HepG2 (cell line): ENCODE results near the gene TGM1. TPM values are rescaled to one million over a fixed set of nuclear protein-coding genes. Genes with fewer than 3 reads are reported as not detected.

Experiments used
- CBX5 ChIP-seq: sonication (generic); formaldehyde crosslinking; IDR thresholded peaks from 2 replicates; pipeline ENCODE4 v1.4.0; 2020; ENCODE audit warnings: missing genetic modification reagents, borderline replicate concordance
- HCFC1 ChIP-seq: fragments of 150-350 bp; IDR thresholded peaks from 2 replicates; pipeline ENCODE4 v1.6.1; 2014; ENCODE audit warnings: low read depth, low read length
- HINFP ChIP-seq: sonication (generic); formaldehyde crosslinking; IDR thresholded peaks from 2 replicates; pipeline ENCODE4 v1.4.0; 2020; ENCODE audit warnings: low read depth, mild to moderate bottlenecking, missing genetic modification reagents
- MIER3 ChIP-seq: IDR thresholded peaks from 2 replicates; pipeline ENCODE4 v1.6.1; 2016; ENCODE audit warnings: missing compliant biosample characterization, borderline replicate concordance
- NFRKB ChIP-seq: fragments of 450-650 bp; IDR thresholded peaks from 2 replicates; pipeline ENCODE4 v1.6.1; 2017
- PHF5A ChIP-seq: IDR thresholded peaks from one replicate; pipeline ENCODE4 v1.6.1; 2018; ENCODE audit warnings: low read depth, missing genetic modification reagents; ENCODE audit not compliant: unreplicated experiment
- RBM22 ChIP-seq: fragments of 200-400 bp; formaldehyde crosslinking; optimal IDR thresholded peaks from 2 replicates; pipeline ENCODE3; 2017; ENCODE audit warnings: mild to moderate bottlenecking, low read length, moderate library complexity
- RFX3 ChIP-seq: IDR thresholded peaks from 2 replicates; pipeline ENCODE4 v1.6.1; 2016; ENCODE audit warnings: missing biosample characterization, missing genetic modification reagents
- RFX5 ChIP-seq: IDR thresholded peaks from 2 replicates; pipeline ENCODE4 v1.6.1; 2011; ENCODE audit warnings: low read depth, low read length, improper control_type of control experiment
- SAFB2 ChIP-seq: sonication (generic); formaldehyde crosslinking; IDR thresholded peaks from 2 replicates; pipeline ENCODE4 v1.5.1; 2020; ENCODE audit warnings: missing genetic modification reagents, low read depth, mild to moderate bottlenecking, borderline replicate concordance
- TEAD3 ChIP-seq: optimal IDR thresholded peaks from 2 replicates; pipeline ENCODE3; 2016; ENCODE audit warnings: borderline replicate concordance
- TOPORS ChIP-seq: sonication (generic); formaldehyde crosslinking; IDR thresholded peaks from 2 replicates; pipeline ENCODE4 v1.8.0; 2023; ENCODE audit warnings: mild to moderate bottlenecking, missing genetic modification reagents
- ZNF180 ChIP-seq: sonication (generic); formaldehyde crosslinking; IDR thresholded peaks from 2 replicates; pipeline ENCODE4 v1.4.0; 2020; ENCODE audit warnings: low read depth, missing genetic modification reagents, borderline replicate concordance
- ZNF230 ChIP-seq: sonication (generic); formaldehyde crosslinking; IDR thresholded peaks from 2 replicates; pipeline ENCODE4 v1.4.0; 2020; ENCODE audit warnings: mild to moderate bottlenecking, missing genetic modification reagents
- ZNF24 ChIP-seq: fragments of 450-650 bp; IDR thresholded peaks from 2 replicates; pipeline ENCODE4 v1.6.1; 2017; ENCODE audit warnings: antibody characterized with exemption, mild to moderate bottlenecking
- ZNF34 ChIP-seq: sonication (generic); formaldehyde crosslinking; IDR thresholded peaks from 2 replicates; pipeline ENCODE4 v1.4.0; 2020; ENCODE audit warnings: mild to moderate bottlenecking, missing genetic modification reagents, borderline replicate concordance
- ZNF841 ChIP-seq: sonication (generic); formaldehyde crosslinking; IDR thresholded peaks from 2 replicates; pipeline ENCODE4 v1.8.1; 2023; ENCODE audit warnings: missing genetic modification reagents, borderline replicate concordance
- polyA plus RNA-seq, 8 experiments: library from polyadenylated mRNA; depleted of rRNA in 3 of 8; stranded (reverse) in 7 of 8; unstranded in 1 of 8; fragments of >200 nt; fragmentation: Illumina TruSeq in 4 of 8; extraction: Trizol in 4 of 8; gene quantifications; 2 replicates each; pipeline versions ENCODE4 v1.2.1 to v1.2.3, GENCODE V29; 2011 to 2016; ENCODE audit warnings: low read depth in 4 of 8, missing spikeins in 1 of 8, mixed read lengths in 1 of 8; ENCODE audit not compliant: insufficient read depth in 1 of 8
- total RNA-seq, 5 experiments: library from RNA; depleted of rRNA; stranded (reverse); fragments of >200 nt; fragmentation: Illumina TruSeq; extraction: Trizol; gene quantifications; 2 replicates each; pipeline ENCODE4 v1.2.3, GENCODE V29; 2016; ENCODE audit warnings: low read depth in 1 of 5
- TF ChIP-seq, protein P1 (sequence below): sonication (generic); formaldehyde crosslinking; IDR thresholded peaks from 2 replicates; pipeline ENCODE4 v1.5.1; 2020; ENCODE audit warnings: mild to moderate bottlenecking, missing genetic modification reagents
- TF ChIP-seq, protein P2 (sequence below): sonication (generic); formaldehyde crosslinking; IDR thresholded peaks from 2 replicates; pipeline ENCODE4 v1.8.0; 2022; ENCODE audit warnings: missing genetic modification reagents, mild to moderate bottlenecking, inconsistent platforms, borderline replicate concordance
- TF ChIP-seq, protein P3 (sequence below): sonication (generic); formaldehyde crosslinking; IDR thresholded peaks from 2 replicates; pipeline ENCODE4 v1.4.0; 2020; ENCODE audit warnings: missing genetic modification reagents

TGM1 gene
- total and polyA plus RNA-seq, 2 of the 13 experiments (the other 11 are each of a cell fraction or from before 2014, with no cell fraction given): 3.2 to 10.6 TPM

DNA sequence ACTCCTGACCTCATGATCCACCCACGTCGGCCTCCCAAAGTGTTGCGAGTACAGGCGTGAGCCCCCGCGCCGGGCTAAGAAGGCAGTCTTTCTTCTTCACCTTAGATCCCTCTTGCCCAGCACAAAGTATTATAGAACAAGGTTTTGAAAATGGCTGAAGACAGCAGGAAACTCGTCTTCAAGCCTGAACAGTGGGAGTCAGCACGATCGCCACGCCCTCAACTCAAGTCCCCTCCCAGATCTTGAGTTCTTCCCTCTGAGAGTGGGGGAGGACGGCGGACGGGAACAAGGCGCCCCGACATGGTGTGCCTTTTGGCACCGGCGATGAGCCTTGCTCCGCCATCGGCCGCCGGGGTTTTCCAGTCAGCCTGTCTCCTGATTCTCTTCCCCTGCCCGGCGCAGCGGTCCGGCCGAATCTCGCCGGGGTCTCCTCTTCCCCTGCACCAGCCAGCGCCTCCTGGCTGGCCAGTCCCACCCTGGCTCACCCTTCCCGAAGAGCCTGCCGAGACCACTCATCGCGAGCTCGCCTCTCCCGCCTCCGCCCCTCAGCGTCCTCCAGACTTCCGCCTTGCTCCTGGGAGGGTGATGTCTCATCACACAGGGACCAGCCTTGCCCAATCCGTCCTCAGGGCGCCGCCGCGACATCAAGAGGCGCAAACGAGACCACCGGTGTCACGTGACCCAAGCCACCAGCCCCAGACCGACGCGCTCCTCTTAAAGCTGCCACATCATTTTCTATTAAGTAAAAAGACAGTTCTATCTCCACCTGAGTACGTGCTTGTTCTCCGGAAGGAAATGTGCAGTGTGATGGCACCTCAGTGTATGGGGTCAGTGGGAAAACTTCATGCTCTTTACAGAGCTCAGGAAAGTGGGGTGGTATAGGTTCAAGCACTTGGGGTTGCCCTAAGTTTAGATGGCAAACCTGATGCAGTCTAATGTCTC, 49.8 kb downstream of the TGM1 start, which contains the start of gene CHMP4A (continued):
- TF ChIP-seq RFX3 (CRISPR knock-in tag): no peak; the same call in 1 of the 2 replicates
- peak; percentile 84; the same call in 1 of the 2 replicates for TF ChIP-seq TOPORS (CRISPR knock-in tag)
- peak; percentile 99; the same call in 1 of the 2 replicates for TF ChIP-seq MIER3 (CRISPR knock-in tag)
- TF ChIP-seq ZNF180 (CRISPR knock-in tag): peak; percentile 96
- peak; percentile 95 for TF ChIP-seq PHF5A (CRISPR knock-in tag)
- TF ChIP-seq NFRKB: peak; percentile 12
- peak; percentile 99 for TF ChIP-seq ZNF230 (CRISPR knock-in tag)
- TF ChIP-seq RBM22: peak; percentile 90
- TF ChIP-seq ZNF24: no peak
- TF ChIP-seq, protein P1, sequence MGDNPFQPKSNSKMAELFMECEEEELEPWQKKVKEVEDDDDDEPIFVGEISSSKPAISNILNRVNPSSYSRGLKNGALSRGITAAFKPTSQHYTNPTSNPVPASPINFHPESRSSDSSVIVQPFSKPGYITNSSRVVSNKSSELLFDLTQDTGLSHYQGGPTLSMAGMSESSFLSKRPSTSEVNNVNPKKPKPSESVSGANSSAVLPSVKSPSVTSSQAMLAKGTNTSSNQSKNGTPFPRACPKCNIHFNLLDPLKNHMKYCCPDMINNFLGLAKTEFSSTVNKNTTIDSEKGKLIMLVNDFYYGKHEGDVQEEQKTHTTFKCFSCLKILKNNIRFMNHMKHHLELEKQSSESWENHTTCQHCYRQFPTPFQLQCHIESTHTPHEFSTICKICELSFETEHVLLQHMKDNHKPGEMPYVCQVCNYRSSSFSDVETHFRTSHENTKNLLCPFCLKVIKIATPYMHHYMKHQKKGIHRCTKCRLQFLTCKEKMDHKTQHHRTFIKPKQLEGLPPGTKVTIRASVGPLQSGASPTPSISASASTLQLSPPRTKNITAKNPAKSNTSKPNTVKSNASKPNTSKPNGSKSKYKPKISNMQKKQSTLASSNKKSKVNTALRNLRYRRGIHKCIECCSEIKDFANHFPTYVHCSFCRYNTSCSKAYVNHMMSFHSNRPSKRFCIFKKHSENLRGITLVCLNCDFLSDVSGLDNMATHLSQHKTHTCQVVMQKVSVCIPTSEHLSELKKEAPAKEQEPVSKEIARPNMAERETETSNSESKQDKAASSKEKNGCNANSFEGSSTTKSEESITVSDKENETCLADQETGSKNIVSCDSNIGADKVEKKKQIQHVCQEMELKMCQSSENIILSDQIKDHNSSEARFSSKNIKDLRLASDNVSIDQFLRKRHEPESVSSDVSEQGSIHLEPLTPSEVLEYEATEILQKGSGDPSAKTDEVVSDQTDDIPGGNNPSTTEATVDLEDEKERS: peak; percentile 94
- TF ChIP-seq RFX5: peak; percentile 57
- TF ChIP-seq ZNF841 (CRISPR knock-in tag): no peak
- TF ChIP-seq, protein P2, sequence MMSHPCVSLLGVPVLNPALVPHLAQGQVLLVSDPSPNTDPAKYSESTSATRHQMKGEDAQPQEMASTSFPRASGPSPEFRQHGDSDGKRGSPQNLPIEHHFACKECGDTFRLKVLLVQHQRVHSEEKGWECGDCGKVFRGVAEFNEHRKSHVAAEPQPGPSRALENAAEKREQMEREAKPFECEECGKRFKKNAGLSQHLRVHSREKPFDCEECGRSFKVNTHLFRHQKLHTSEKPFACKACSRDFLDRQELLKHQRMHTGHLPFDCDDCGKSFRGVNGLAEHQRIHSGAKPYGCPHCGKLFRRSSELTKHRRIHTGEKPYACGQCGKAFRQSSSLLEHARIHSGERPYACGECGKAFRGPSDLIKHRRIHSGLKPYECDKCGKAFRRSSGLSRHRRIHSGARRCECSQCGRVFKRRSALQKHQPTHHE: peak; percentile 95
- TF ChIP-seq CBX5 (CRISPR knock-in tag): peak; percentile 91; the same call in 1 of the 2 replicates
- peak; percentile 82 for TF ChIP-seq TEAD3 (CRISPR knock-in tag)
- peak; percentile 82 for TF ChIP-seq HCFC1
- peak; percentile 98 for TF ChIP-seq SAFB2 (CRISPR knock-in tag)
- TF ChIP-seq ZNF34 (CRISPR knock-in tag): peak; percentile 99
- TF ChIP-seq HINFP (CRISPR knock-in tag): peak; percentile 92
- TF ChIP-seq, protein P3, sequence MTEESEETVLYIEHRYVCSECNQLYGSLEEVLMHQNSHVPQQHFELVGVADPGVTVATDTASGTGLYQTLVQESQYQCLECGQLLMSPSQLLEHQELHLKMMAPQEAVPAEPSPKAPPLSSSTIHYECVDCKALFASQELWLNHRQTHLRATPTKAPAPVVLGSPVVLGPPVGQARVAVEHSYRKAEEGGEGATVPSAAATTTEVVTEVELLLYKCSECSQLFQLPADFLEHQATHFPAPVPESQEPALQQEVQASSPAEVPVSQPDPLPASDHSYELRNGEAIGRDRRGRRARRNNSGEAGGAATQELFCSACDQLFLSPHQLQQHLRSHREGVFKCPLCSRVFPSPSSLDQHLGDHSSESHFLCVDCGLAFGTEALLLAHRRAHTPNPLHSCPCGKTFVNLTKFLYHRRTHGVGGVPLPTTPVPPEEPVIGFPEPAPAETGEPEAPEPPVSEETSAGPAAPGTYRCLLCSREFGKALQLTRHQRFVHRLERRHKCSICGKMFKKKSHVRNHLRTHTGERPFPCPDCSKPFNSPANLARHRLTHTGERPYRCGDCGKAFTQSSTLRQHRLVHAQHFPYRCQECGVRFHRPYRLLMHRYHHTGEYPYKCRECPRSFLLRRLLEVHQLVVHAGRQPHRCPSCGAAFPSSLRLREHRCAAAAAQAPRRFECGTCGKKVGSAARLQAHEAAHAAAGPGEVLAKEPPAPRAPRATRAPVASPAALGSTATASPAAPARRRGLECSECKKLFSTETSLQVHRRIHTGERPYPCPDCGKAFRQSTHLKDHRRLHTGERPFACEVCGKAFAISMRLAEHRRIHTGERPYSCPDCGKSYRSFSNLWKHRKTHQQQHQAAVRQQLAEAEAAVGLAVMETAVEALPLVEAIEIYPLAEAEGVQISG: peak; percentile 98
